Kidney (tissue), 14 donors: ENCODE data around the gene RAPGEF5. TPM values are rescaled to one million over a fixed set of nuclear protein-coding genes. Genes with fewer than 3 reads are reported as not detected.

ENCODE experiments used
- DNase-seq, 5 donors: peaks; one replicate each; pipeline ENCODE4 v3.0.0-alpha.2; 2013 to 2020
- FAIRE-seq: peaks from 2 replicates; lab custom pipeline; 2012; peaks lifted over from hg19 to GRCh38; lab: Jason Lieb, UNC
- H3K27ac ChIP-seq, 2 donors: one replicate each; pipeline ENCODE4 v1.7.0; 2013; ENCODE audit warnings: low read depth in 2 of 2, low read length in 2 of 2, inconsistent platforms in 1 of 2
- H3K27me3 ChIP-seq: one replicate; pipeline ENCODE4 v1.7.1; 2013; ENCODE audit warnings: low read length, inconsistent platforms; ENCODE audit not compliant: control insufficient read depth, insufficient read depth
- H3K36me3 ChIP-seq, 3 donors: one replicate each; pipeline versions ENCODE4 v1.7.0 to v1.7.1; 2013; ENCODE audit warnings: low read length in 3 of 3, control low read depth in 1 of 3, inconsistent platforms in 1 of 3; ENCODE audit not compliant: insufficient read depth in 3 of 3, control insufficient read depth in 2 of 3
- H3K4me1 ChIP-seq, 3 donors: one replicate each; pipeline versions ENCODE4 v1.7.0 to v1.7.1; 2013; ENCODE audit warnings: low read length in 3 of 3, inconsistent platforms in 1 of 3, low read depth in 1 of 3; ENCODE audit not compliant: control insufficient read depth in 2 of 3, insufficient read depth in 2 of 3
- H3K4me3 ChIP-seq, 3 donors: one replicate each; pipeline versions ENCODE4 v1.7.0 to v1.8.1; 2013; ENCODE audit warnings: low read length in 3 of 3, control low read depth in 1 of 3, inconsistent platforms in 1 of 3
- H3K9ac ChIP-seq, 3 donors: one replicate each; pipeline versions ENCODE4 v1.7.0 to v1.7.1; 2013; ENCODE audit warnings: low read length in 3 of 3, control low read depth in 1 of 3, inconsistent platforms in 1 of 3
- H3K9me3 ChIP-seq, 3 donors: one replicate each; pipeline versions ENCODE4 v1.7.0 to v1.7.1; 2013; ENCODE audit warnings: low read length in 3 of 3, control low read depth in 1 of 3, inconsistent platforms in 1 of 3; ENCODE audit not compliant: control insufficient read depth in 2 of 3, insufficient read depth in 1 of 3
- CTCF ChIP-seq: IDR thresholded peaks from 3 replicates; pipeline ENCODE4 v1.5.1; 2012; ENCODE audit warnings: mild to moderate bottlenecking, moderate library complexity, borderline replicate concordance; ENCODE audit not compliant: insufficient read depth; ENCODE audit errors: extremely low read depth
- intact Hi-C: fragments of 100-400 bp; cut with DNase I; formaldehyde crosslinking; loops from one replicate; pipeline ENCODE4 v1.11.1; 2022
- polyA plus RNA-seq: library from polyadenylated mRNA; stranded (reverse); fragments of 350-450 nt; fragmentation: Illumina TruSeq; extraction: RNeasy Lipid Tissue Mini Kit (QIAGEN cat#74804); gene quantifications from one replicate; pipeline ENCODE4 v1.2.3, GENCODE V29; 2014; ENCODE audit warnings: low read depth, low replicate concordance; ENCODE audit not compliant: insufficient read depth
- total RNA-seq: library from RNA; stranded (reverse); fragmentation: NEBNext Ultra II Directional; extraction: Animal tissue kit (Norgen Biotek cat#: 25700); gene quantifications from one replicate; pipeline ENCODE4 v1.2.1, GENCODE V29; 2021
- donor health status: control.
- donor health status: control.
- donor health status: control.
- donor health status: control.
- donor health status: control.
- donor health status: DM: yes; HTN: yes; CAD: no.
- donor health status: Normal renal cell carcinoma (clear cell type).

Gene RAPGEF5
- total and polyA plus RNA-seq, 2 donors from 2014 or later = 3.9 to 67.8 TPM

- Histone ChIP-seq H3K36me3 (no peaks in the 10 kb centered on the region), H3K27ac (no peak overlapping the region), H3K4me3 (no peak overlapping the region), H3K9ac (no peak overlapping the region), H3K9me3 (no peaks in the 10 kb centered on the region), H3K4me1 (peaks cover 0 to 2% (median 0%) of the 10 kb centered on the region in 3 donors), H3K27me3 (no peaks in the 10 kb centered on the region)
- intact Hi-C loops = no loop called here
- no peak for FAIRE-seq
- no peak for DNase-seq
- TF ChIP-seq CTCF = no peak
Observed at GRCh38 chr7:22223807-22224206, 133.1 kb downstream of the RAPGEF5 start.

DNA sequence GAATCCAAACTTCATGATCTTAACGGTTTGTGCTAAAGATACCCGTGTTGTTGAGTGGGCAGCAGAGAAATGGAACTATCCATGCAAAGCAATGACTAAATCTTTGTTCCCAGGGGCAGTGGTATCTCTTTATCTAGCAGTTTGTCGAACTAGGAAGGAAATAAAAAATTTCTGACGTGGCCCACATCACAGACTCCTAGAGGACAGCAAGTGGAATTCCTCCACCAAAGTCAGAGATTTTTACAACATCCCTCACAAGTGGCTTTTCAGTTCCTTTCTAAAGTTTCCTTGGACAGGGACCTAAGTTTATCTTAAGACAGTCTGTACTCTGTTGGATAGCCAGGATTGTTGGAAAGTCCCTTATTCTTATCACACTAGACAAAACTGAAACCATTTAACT, 136.0 kb downstream of the RAPGEF5 start:
- Histone ChIP-seq H3K9ac (no peak overlapping the region), H3K27ac (peak overlapping the region in 1 of 2 donors; percentile 76), H3K36me3 (no peaks in the 10 kb centered on the region), H3K9me3 (no peaks in the 10 kb centered on the region), H3K4me1 (peaks cover 0 to 2% (median 2%) of the 10 kb centered on the region in 3 donors), H3K27me3 (no peaks in the 10 kb centered on the region), H3K4me3 (no peak overlapping the region)
- no peak for FAIRE-seq
- no peak for TF ChIP-seq CTCF
- intact Hi-C loops = no loop called here
- DNase-seq = no peak

DNA sequence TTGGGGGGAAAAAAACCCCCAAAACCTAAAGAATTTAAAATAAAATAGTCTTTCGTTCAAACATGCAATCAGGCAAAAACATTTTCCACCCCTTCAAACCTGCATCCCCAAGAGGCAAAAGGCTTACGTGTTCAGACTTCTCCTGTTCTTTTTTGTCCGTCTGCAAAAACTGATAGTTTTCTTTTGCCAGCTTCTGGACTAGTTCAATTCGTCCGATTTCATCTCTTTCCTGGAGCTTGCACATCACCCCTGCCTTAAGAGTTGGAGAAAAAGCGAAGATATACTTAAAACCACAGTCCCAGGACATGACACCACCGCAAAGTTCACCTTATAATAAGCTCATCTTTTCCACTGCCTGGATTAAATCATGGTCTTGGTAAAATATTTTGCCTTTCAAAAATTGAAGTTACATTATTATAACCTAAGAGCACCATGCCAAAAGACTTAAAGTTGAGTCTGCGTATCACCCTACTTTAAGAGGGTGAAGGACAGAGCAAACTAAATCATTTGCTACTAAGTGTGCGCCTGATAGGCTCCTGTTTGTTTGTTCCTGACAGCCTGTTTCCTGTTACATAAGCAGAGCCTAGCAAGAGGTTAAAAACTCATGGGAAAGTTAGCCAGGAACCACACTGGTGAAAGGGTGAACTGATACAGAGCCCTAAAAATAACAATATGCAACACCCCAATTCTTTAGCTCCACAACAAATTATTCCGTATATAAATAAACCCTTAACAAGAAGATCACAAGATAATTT, 137.0 kb downstream of the RAPGEF5 start:
- no peak for FAIRE-seq
- TF ChIP-seq CTCF = no peak
- no peaks in the 10 kb centered on the region for H3K36me3 ChIP-seq
- H3K27me3 ChIP-seq = no peaks in the 10 kb centered on the region
- intact Hi-C loops = no loop called here
- peak overlapping the region; percentile 17 to 65 (median 31) for H3K9ac ChIP-seq
- peak overlapping the region; percentile 42 to 88 (median 70) for H3K4me3 ChIP-seq
- DNase-seq = peak in 2 of 5 donors; percentile 32 to 69
- H3K9me3 ChIP-seq = no peaks in the 10 kb centered on the region
- H3K27ac ChIP-seq = peak overlapping the region in 1 of 2 donors; percentile 76
- peaks cover 0 to 6% (median 0%) of the 10 kb centered on the region in 3 donors for H3K4me1 ChIP-seq
